ENCODE data around the gene ZNF784. TPM values are rescaled to one million over a fixed set of nuclear protein-coding genes. Genes with fewer than 3 reads are reported as not detected.

ZNF784 gene
- total RNA-seq, 2 experiments from 2014 or later, result 3.4 to 4.0 TPM

DNA sequence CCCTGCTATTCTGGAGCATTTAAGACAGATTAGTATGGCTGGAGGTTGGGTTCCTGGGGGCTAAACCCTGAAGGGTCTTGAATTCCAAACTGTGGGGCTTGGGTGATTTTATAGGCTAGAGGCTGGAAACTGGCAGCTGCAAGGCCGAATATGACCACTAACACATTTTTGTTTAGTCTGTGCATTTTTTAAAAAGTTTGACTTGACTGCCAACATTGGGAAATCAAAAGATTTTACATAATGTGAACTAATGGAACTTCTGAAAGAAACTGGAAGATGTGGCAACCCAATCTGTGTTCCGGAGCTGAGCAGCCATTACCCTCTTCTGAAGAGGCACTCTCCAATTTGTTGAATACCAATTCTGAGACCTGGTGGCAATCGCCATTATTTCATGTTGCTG lies 5.1 kb downstream of the ZNF784 start:
- POLR2A ChIA-PET, result no interaction called here
- H3K9me2 ChIP-seq (ENCODE audit: insufficient read depth, low read length), result no peaks in the 10 kb centered on the region
- no peaks in the 10 kb centered on the region for H4K20me1 ChIP-seq (ENCODE audit: insufficient read depth, low read length)
- CTCF ChIA-PET (ENCODE audit: unreplicated experiment), result no interaction called here
- no peak overlapping the region for H3K27ac ChIP-seq (ENCODE audit: low read depth, low read length, poor library complexity, severe bottlenecking)
- no peak overlapping the region for H2AFZ ChIP-seq (ENCODE audit: low read length)
- peaks cover 40% of the 10 kb centered on the region for H3K36me3 ChIP-seq (ENCODE audit: insufficient read depth, low read length)
- H3K4me3 ChIP-seq (ENCODE audit: low read depth, low read length, poor library complexity, severe bottlenecking), result no peak overlapping the region
- peaks cover 5% of the 10 kb centered on the region for H3K4me1 ChIP-seq (ENCODE audit: insufficient read depth, low read length, poor library complexity, severe bottlenecking)
- DNase-seq (ENCODE audit: low spot score), result no peak
- H3K9me3 ChIP-seq (ENCODE audit: low read length), result no peaks in the 10 kb centered on the region
- intact Hi-C loops (cut with micrococcal nuclease; ENCODE audit: unreplicated experiment), result no loop called here
- BruUV-seq (replicated peaks), result no TSS peak
- H3K4me2 ChIP-seq (ENCODE audit: low read length), result no peak overlapping the region
- TF ChIP-seq EZH2phosphoT487 (IDR thresholded peaks at IDR 0.05; ENCODE audit: borderline replicate concordance, low read depth, low read length) (no peak), CTCF (conservative IDR thresholded peaks at IDR 0.05; ENCODE audit: low read length) (no peak)
- H3K79me2 ChIP-seq (ENCODE audit: insufficient read depth, low read depth, low read length), result no peaks in the 10 kb centered on the region

DNA sequence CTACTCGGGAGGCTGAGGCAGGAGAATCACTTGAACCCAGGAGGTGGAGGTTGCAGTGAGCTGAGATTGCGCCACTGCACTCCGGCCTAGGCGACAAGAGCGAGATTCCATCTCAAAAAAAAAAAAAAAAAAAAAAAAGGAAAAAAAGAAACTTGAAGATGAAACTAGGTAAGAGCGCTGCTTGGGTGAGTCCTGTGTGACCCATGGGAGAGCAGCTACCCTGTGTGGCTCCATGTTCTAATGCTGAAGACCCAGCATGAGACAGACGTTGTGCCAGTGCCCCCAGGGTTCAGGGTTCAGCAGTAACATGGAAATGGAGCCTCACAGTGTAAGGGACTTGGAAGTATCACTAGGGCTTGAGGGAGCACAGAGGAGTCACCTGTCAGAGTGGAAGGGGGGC lies 5.9 kb downstream of the ZNF784 start:
- Histone ChIP-seq H4K20me1 (ENCODE audit: insufficient read depth, low read length) (no peaks in the 10 kb centered on the region), H3K36me3 (ENCODE audit: insufficient read depth, low read length) (peaks cover 40% of the 10 kb centered on the region), H3K4me2 (ENCODE audit: low read length) (no peak overlapping the region), H3K9me2 (ENCODE audit: insufficient read depth, low read length) (no peaks in the 10 kb centered on the region), H3K79me2 (ENCODE audit: insufficient read depth, low read depth, low read length) (no peaks in the 10 kb centered on the region), H3K9me3 (ENCODE audit: low read length) (no peaks in the 10 kb centered on the region), H3K4me3 (ENCODE audit: low read depth, low read length, poor library complexity, severe bottlenecking) (no peak overlapping the region), H3K27ac (ENCODE audit: low read depth, low read length, poor library complexity, severe bottlenecking) (no peak overlapping the region), H2AFZ (ENCODE audit: low read length) (no peak overlapping the region), H3K4me1 (ENCODE audit: insufficient read depth, low read length, poor library complexity, severe bottlenecking) (peaks cover under 1% of the 10 kb centered on the region)
- no TSS peak for BruUV-seq (replicated peaks)
- DNase-seq (ENCODE audit: low spot score), result no peak
- ChIA-PET POLR2A (no interaction called here), CTCF (ENCODE audit: unreplicated experiment) (no interaction called here)
- intact Hi-C loops (cut with micrococcal nuclease; ENCODE audit: unreplicated experiment), result no loop called here
- TF ChIP-seq EZH2phosphoT487 (IDR thresholded peaks at IDR 0.05; ENCODE audit: borderline replicate concordance, low read depth, low read length) (no peak), CTCF (conservative IDR thresholded peaks at IDR 0.05; ENCODE audit: low read length) (no peak)

GRCh38 chr19:55617426-55617825 lies 6.9 kb downstream of the ZNF784 start:
- H3K27ac ChIP-seq (ENCODE audit: low read depth, low read length, poor library complexity, severe bottlenecking), result no peak overlapping the region
- H3K79me2 ChIP-seq (ENCODE audit: insufficient read depth, low read depth, low read length), result no peaks in the 10 kb centered on the region
- H3K36me3 ChIP-seq (ENCODE audit: insufficient read depth, low read length), result peaks cover 40% of the 10 kb centered on the region
- intact Hi-C loops (cut with micrococcal nuclease; ENCODE audit: unreplicated experiment), result no loop called here
- H3K9me3 ChIP-seq (ENCODE audit: low read length), result no peaks in the 10 kb centered on the region
- ChIA-PET POLR2A (no interaction called here), CTCF (ENCODE audit: unreplicated experiment) (no interaction called here)
- H3K4me1 ChIP-seq (ENCODE audit: insufficient read depth, low read length, poor library complexity, severe bottlenecking), result no peaks in the 10 kb centered on the region
- no TSS peak for BruUV-seq (replicated peaks)
- H3K4me3 ChIP-seq (ENCODE audit: low read depth, low read length, poor library complexity, severe bottlenecking), result no peak overlapping the region
- no peaks in the 10 kb centered on the region for H4K20me1 ChIP-seq (ENCODE audit: insufficient read depth, low read length)
- no peak for TF ChIP-seq CTCF (conservative IDR thresholded peaks at IDR 0.05; ENCODE audit: low read length)
- no peak for TF ChIP-seq EZH2phosphoT487 (IDR thresholded peaks at IDR 0.05; ENCODE audit: borderline replicate concordance, low read depth, low read length)
- no peak overlapping the region for H2AFZ ChIP-seq (ENCODE audit: low read length)
- DNase-seq (ENCODE audit: low spot score), result no peak
- H3K9me2 ChIP-seq (ENCODE audit: insufficient read depth, low read length), result no peaks in the 10 kb centered on the region
- H3K4me2 ChIP-seq (ENCODE audit: low read length), result no peak overlapping the region
